IMR-90 (cell line): ENCODE results near the gene NRIP3. TPM values are rescaled to one million over a fixed set of nuclear protein-coding genes. Genes with fewer than 3 reads are reported as not detected.

Experiments used
- microRNA-seq, 2 experiments: library from miRNA; stranded (forward) in 1 of 2; unstranded in 1 of 2; fragments of 10-50 nt in 1 of 2; fragments of <30 nt in 1 of 2; gene quantifications in 1 of 2; microRNA quantifications in 1 of 2; one replicate each; pipeline versions ENCODE3 to v1.1.0; 2013 to 2020; ENCODE audit not compliant: insufficient read depth in 1 of 2, insufficient read length in 1 of 2, unreplicated experiment in 1 of 2
- polyA plus RNA-seq, 3 experiments: library from polyadenylated mRNA; depleted of rRNA; stranded (reverse); fragments of >200 nt; gene quantifications; 2 replicates each; pipeline ENCODE4 v1.2.3, GENCODE V29; 2012; ENCODE audit warnings: low replicate concordance in 1 of 3
- small RNA-seq, 5 experiments: library from RNA; depleted of rRNA; stranded (forward); fragments of <200 nt; gene quantifications; one replicate each; pipeline ENCODE3, GENCODE V24; 2012
- total RNA-seq: library from RNA; depleted of rRNA; stranded (reverse); fragments of >200 nt; gene quantifications from 2 replicates; pipeline ENCODE4 v1.2.3, GENCODE V29; 2012; rRNA removed

Gene NRIP3
- total and polyA plus RNA-seq, 2 of the 4 experiments (the other 2 are of a cell fraction): 11.5 to 43.6 TPM

Small RNA genes lying within 50 kb of the gene (microRNA-seq; reads per million reads assigned to microRNA genes)
- not detected for gene RF00019 (ENCODE audit: insufficient read depth, insufficient read length)

Small RNA genes lying within 50 kb of the gene (small RNA-seq; reads per million reads assigned to genes)
- gene RF00019: 0 reads per million in 5 experiments

Other genes with a start within 250 kb of the NRIP3 start
- gene AKIP1, start 92.8 kb downstream of the NRIP3 start, total RNA-seq: 27.8 and 33.9 TPM in 2 replicates
- gene AKIP1, start 92.8 kb downstream of the NRIP3 start, polyA plus RNA-seq (2012; rRNA removed): 30.6 and 36.0 TPM in 2 replicates
- not detected in 2 replicates for gene C11orf16, start 71.1 kb downstream of the NRIP3 start, total RNA-seq
- not detected in 2 replicates for gene C11orf16, start 71.1 kb downstream of the NRIP3 start, polyA plus RNA-seq (2012; rRNA removed)
- gene ASCL3, start 61.0 kb downstream of the NRIP3 start, total RNA-seq: not detected in 2 replicates
- not detected in 2 replicates for gene ASCL3, start 61.0 kb downstream of the NRIP3 start, polyA plus RNA-seq (2012; rRNA removed)
- gene TMEM9B, start 39.6 kb downstream of the NRIP3 start, total RNA-seq: 25.6 and 40.0 TPM in 2 replicates
- 20.3 and 24.6 TPM in 2 replicates for gene TMEM9B, start 39.6 kb downstream of the NRIP3 start, polyA plus RNA-seq (2012; rRNA removed)
- 0.56 and 0.72 TPM in 2 replicates for gene SCUBE2, start 87.6 kb upstream of the NRIP3 start, total RNA-seq
- 0.43 and 0.53 TPM in 2 replicates for gene SCUBE2, start 87.6 kb upstream of the NRIP3 start, polyA plus RNA-seq (2012; rRNA removed)